K562 (cell line): ENCODE results near the gene UMAD1. TPM values are rescaled to one million over a fixed set of nuclear protein-coding genes. Genes with fewer than 3 reads are reported as not detected.
A peak's percentile ranks its signal among the peaks of the same experiment; 100 is the strongest.

Experiments
- ATAC-seq: fragments of 200-7000 bp; cut with Tn5 transposase; 3 replicates; pipeline ENCODE4 v1.9.1; 2020; ENCODE audit warnings: moderate library complexity
- BruUV-seq: library from RNA; stranded (reverse); fragments of 400-500 nt; replicated peaks from 2 replicates; lab custom pipeline; 2021; lab: Mats Ljungman, UMichigan
- CTCF ChIA-PET: fragments of 300-600 bp; formaldehyde crosslinking; extraction: SDS; loops from one replicate; lab custom pipeline; 2021; ENCODE audit warnings: low intra/inter-chr PET ratio; lab: Yijun Ruan, JAX
- POLR2A ChIA-PET: fragments of 300-600, 350-650 bp; sonication (Branson Sonifier 250); formaldehyde crosslinking; extraction: SDS; loops from one replicate; lab custom pipeline; 2021; ENCODE audit warnings: antibody characterized with exemption, inconsistent platforms; lab: Yijun Ruan, JAX
- DNase-seq, 4 experiments: peaks; one replicate each; pipeline versions ENCODE4 v3.0.0 to v3.0.0-alpha.2; 2011 to 2018; ENCODE audit warnings: low spot score in 3 of 4, mixed read lengths in 3 of 4; ENCODE audit errors: extremely low read depth in 1 of 4
- FAIRE-seq: peaks from 2 replicates; lab custom pipeline; 2011; peaks lifted over from hg19 to GRCh38; lab: Jason Lieb, UNC
- H2AFZ ChIP-seq: 2 replicates; pipeline ENCODE4 v1.6.0; 2011; ENCODE audit warnings: low read depth, low read length, control low read depth, inconsistent platforms
- H3K27ac ChIP-seq: fragments of 200-600 bp; 3 replicates; pipeline ENCODE4 v1.8.0; 2011; ENCODE audit warnings: low read depth, mild to moderate bottlenecking, control low read depth, inconsistent platforms, low read length, moderate library complexity, mixed read lengths; ENCODE audit errors: extremely low read depth
- H3K27me3 ChIP-seq, 2 experiments: fragments of 300-600 bp in 1 of 2; 2 replicates in 1 of 2; 3 replicates in 1 of 2; pipeline versions ENCODE4 v1.6.0 to v1.8.0; 2011; ENCODE audit warnings: inconsistent platforms in 2 of 2, low read length in 2 of 2, mild to moderate bottlenecking in 1 of 2, mixed read lengths in 1 of 2, moderate library complexity in 1 of 2; ENCODE audit not compliant: control insufficient read depth in 2 of 2, insufficient read depth in 2 of 2
- H3K36me3 ChIP-seq: fragments of 300-600 bp; 3 replicates; pipeline ENCODE4 v1.8.0; 2011; ENCODE audit warnings: mild to moderate bottlenecking, low read length, inconsistent platforms; ENCODE audit not compliant: control insufficient read depth, insufficient read depth
- H3K4me1 ChIP-seq, 2 experiments: fragments of 200-600 bp in 1 of 2; replicated peaks in 1 of 2; 2 replicates in 1 of 2; 3 replicates in 1 of 2; pipeline versions ENCODE4 v1.5.1 to v1.8.0; 2011; ENCODE audit warnings: inconsistent platforms in 2 of 2, low read length in 2 of 2, mild to moderate bottlenecking in 1 of 2, mixed read lengths in 1 of 2, moderate library complexity in 1 of 2; ENCODE audit not compliant: control insufficient read depth in 2 of 2, insufficient read depth in 2 of 2
- H3K4me2 ChIP-seq: 2 replicates; pipeline ENCODE4 v1.6.1; 2011; ENCODE audit warnings: low read length, control low read depth, inconsistent platforms, mixed read lengths; ENCODE audit not compliant: insufficient read depth
- H3K4me3 ChIP-seq: fragments of 200-600 bp; sonication (generic), shearing (Covaris generic); 2 replicates; pipeline ENCODE4 v1.5.1; 2016; ENCODE audit warnings: control low read depth, inconsistent platforms
- H3K79me2 ChIP-seq: fragments of 200-600 bp; 3 replicates; pipeline ENCODE4 v1.8.0; 2011; ENCODE audit warnings: low read length, inconsistent platforms; ENCODE audit not compliant: control insufficient read depth, insufficient read depth
- H3K9ac ChIP-seq, 2 experiments: 2 replicates each; pipeline versions ENCODE4 v1.6.0 to v1.6.1; 2011; ENCODE audit warnings: low read depth in 2 of 2, low read length in 2 of 2, control low read depth in 1 of 2, inconsistent platforms in 1 of 2, mild to moderate bottlenecking in 1 of 2, mixed read lengths in 1 of 2; ENCODE audit not compliant: insufficient read depth in 1 of 2
- H3K9me1 ChIP-seq: one replicate; pipeline ENCODE4 v1.6.0; 2011; ENCODE audit warnings: inconsistent platforms, mild to moderate bottlenecking, low read length, moderate library complexity; ENCODE audit not compliant: control insufficient read depth, insufficient read depth
- H3K9me3 ChIP-seq: replicated peaks from 2 replicates; pipeline ENCODE4 v1.5.1; 2011; ENCODE audit warnings: low read depth, low read length, inconsistent platforms; ENCODE audit not compliant: control insufficient read depth, insufficient read depth
- H4K20me1 ChIP-seq: replicated peaks from 2 replicates; pipeline ENCODE4 v1.6.1; 2011; ENCODE audit warnings: low read length, inconsistent platforms, mixed read lengths; ENCODE audit not compliant: control insufficient read depth, insufficient read depth
- ASH1L ChIP-seq: fragments of 450-650 bp; IDR thresholded peaks from 2 replicates; pipeline ENCODE4 v1.6.1; 2018; ENCODE audit warnings: borderline replicate concordance, mild to moderate bottlenecking, low read depth; ENCODE audit not compliant: partially characterized antibody
- ETV1 ChIP-seq: fragments of 450-650 bp; conservative IDR thresholded peaks from 2 replicates; pipeline ENCODE4 v1.6.1; 2016; ENCODE audit warnings: missing genetic modification characterization, control low read depth, low read depth, missing compliant biosample characterization
- GTF2E2 ChIP-seq: fragments of 200-800 bp; sonication (Bioruptor generic); IDR thresholded peaks from 2 replicates; pipeline ENCODE4 v1.6.1; 2016; ENCODE audit warnings: missing genetic modification characterization, missing compliant biosample characterization
- GTF2F1 ChIP-seq: IDR thresholded peaks from 2 replicates; pipeline ENCODE4 v1.6.1; 2011; ENCODE audit warnings: low read depth, low read length, improper control_type of control experiment
- HOXB6 ChIP-seq: fragments of 250-450 bp; sonication (Bioruptor Pico); IDR thresholded peaks from 2 replicates; pipeline ENCODE4 v1.5.1; 2022; ENCODE audit warnings: mild to moderate bottlenecking, borderline replicate concordance
- MEF2D ChIP-seq: conservative IDR thresholded peaks from 2 replicates; pipeline ENCODE4 v1.6.1; 2016; ENCODE audit warnings: low read depth, missing genetic modification characterization, missing compliant biosample characterization
- MEIS2 ChIP-seq: fragments of 450-650 bp; IDR thresholded peaks from 2 replicates; pipeline ENCODE4 v1.6.1; 2014; ENCODE audit warnings: mild to moderate bottlenecking; ENCODE audit not compliant: partially characterized antibody
- PTRF ChIP-seq: fragments of 450-650 bp; IDR thresholded peaks from 2 replicates; pipeline ENCODE4 v1.6.1; 2016; ENCODE audit warnings: mild to moderate bottlenecking, missing genetic modification characterization, missing compliant biosample characterization
- ZNF696 ChIP-seq: fragments of 250-450 bp; sonication (Bioruptor Pico); conservative IDR thresholded peaks from 2 replicates; pipeline ENCODE4 v1.4.0; 2020; ENCODE audit warnings: mild to moderate bottlenecking, moderate library complexity
- WGBS: fragments of 100-300 bp; shearing (Covaris generic); methylation state at CpG from one replicate; pipeline ENCODE4 v1.1.6; 2016; ENCODE audit warnings: low coverage, mixed read lengths; ENCODE audit not compliant: insufficient coverage; ENCODE audit errors: missing lambda C conversion rate; 5-methylcytosine and 5-hydroxymethylcytosine counted together
- in situ Hi-C: fragments of 300-500 bp; cut with MboI; formaldehyde crosslinking; loops from 4 replicates; pipeline ENCODE4 v1.15.0; 2018; ENCODE audit warnings: inconsistent platforms, mixed read lengths
- intact Hi-C: fragments of 100-400 bp; cut with micrococcal nuclease; formaldehyde crosslinking; loops from 2 replicates; pipeline ENCODE4 v1.14.2; 2022
- polyA plus RNA-seq, 8 experiments: library from polyadenylated mRNA; depleted of rRNA in 4 of 8; stranded (reverse) in 5 of 8; unstranded in 3 of 8; fragments of >200 nt; fragmentation: Nextera tagmentation in 2 of 8; fragmentation: Illumina TruSeq in 1 of 8; extraction: Ambion mirVana in 2 of 8; extraction: Trizol in 1 of 8; gene quantifications; 2 replicates each; pipeline versions ENCODE4 v1.2.1 to v1.2.3, GENCODE V29; 2011 to 2014; ENCODE audit warnings: inconsistent platforms in 1 of 8, missing spikeins in 1 of 8
- total RNA-seq, 7 experiments: library from RNA; depleted of rRNA in 6 of 7; stranded (reverse); fragments of >200 nt in 6 of 7; fragmentation: Illumina TruSeq in 2 of 7; extraction: Trizol in 2 of 7; gene quantifications; 2 replicates each; pipeline versions ENCODE4 v1.2.1 to v1.2.3, GENCODE V29; 2011 to 2021; ENCODE audit warnings: low replicate concordance in 1 of 7
- TF ChIP-seq, protein P1 (sequence below): fragments of 200-800 bp; sonication (Bioruptor generic); IDR thresholded peaks from 2 replicates; pipeline ENCODE4 v1.6.1; 2017; ENCODE audit warnings: missing genetic modification characterization, missing compliant biosample characterization
- TF ChIP-seq, protein P2 (sequence below): sonication (generic); formaldehyde crosslinking; IDR thresholded peaks from 2 replicates; pipeline ENCODE4 v1.9.0; 2022; ENCODE audit warnings: mild to moderate bottlenecking, missing genetic modification reagents
- TF ChIP-seq, protein P3 (sequence below): fragments of 250-450 bp; sonication (Bioruptor Pico); IDR thresholded peaks from 2 replicates; pipeline ENCODE4 v1.4.0; 2020; ENCODE audit warnings: mild to moderate bottlenecking, moderate library complexity
- TF ChIP-seq, protein P4 (sequence below): sonication (generic); IDR thresholded peaks from 2 replicates; pipeline ENCODE4 v1.6.1; 2016

Gene UMAD1
- total and polyA plus RNA-seq, 9 of the 15 experiments (the other 6 are each of a cell fraction or from before 2014, with no cell fraction given): 9.0 to 26.7 (median 13.3) TPM

DNA sequence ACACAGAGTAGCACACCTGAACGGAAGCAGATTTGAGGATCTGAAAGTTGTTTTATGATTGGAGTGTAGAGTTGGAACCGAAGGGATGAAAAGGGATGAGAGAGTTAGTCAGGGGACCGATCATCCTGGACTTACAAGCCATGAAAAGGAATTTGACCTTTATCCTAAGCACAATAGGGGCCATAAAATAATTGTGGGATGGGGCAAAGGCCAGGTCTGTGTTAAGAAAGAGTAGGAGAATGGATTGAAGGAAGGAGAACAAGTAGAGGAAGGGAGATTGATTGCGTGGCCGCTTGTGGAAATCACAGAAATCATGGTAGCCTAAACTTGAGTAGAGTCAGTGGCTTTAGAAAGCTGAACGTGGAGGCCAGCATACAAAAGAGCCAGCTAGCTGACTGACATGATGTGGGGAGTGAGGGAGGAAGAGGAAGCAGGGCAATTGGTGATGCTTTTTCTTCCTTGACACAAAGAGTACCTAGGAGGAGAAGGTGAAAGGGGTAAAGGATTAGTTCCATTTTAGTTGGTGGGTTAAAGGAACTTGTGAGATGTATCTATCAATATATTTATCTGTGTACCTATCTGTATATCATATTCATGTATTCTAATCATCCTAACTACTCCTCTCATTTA is 144.9 kb downstream of the UMAD1 start (continued):
- TF ChIP-seq, protein P1, sequence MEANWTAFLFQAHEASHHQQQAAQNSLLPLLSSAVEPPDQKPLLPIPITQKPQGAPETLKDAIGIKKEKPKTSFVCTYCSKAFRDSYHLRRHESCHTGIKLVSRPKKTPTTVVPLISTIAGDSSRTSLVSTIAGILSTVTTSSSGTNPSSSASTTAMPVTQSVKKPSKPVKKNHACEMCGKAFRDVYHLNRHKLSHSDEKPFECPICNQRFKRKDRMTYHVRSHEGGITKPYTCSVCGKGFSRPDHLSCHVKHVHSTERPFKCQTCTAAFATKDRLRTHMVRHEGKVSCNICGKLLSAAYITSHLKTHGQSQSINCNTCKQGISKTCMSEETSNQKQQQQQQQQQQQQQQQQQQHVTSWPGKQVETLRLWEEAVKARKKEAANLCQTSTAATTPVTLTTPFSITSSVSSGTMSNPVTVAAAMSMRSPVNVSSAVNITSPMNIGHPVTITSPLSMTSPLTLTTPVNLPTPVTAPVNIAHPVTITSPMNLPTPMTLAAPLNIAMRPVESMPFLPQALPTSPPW (CRISPR knock-in tag): no peak
- TF ChIP-seq, protein P2, sequence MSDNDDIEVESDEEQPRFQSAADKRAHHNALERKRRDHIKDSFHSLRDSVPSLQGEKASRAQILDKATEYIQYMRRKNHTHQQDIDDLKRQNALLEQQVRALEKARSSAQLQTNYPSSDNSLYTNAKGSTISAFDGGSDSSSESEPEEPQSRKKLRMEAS (CRISPR knock-in tag): no peak
- TF ChIP-seq ASH1L: no peak
- TF ChIP-seq HOXB6: no peak
- no peak for TF ChIP-seq MEF2D (tag)
- TF ChIP-seq GTF2F1: no peak
- no peak for TF ChIP-seq GTF2E2
- TF ChIP-seq ZNF696 (CRISPR knock-in tag): no peak
- no peak for TF ChIP-seq PTRF (tag)

DNA sequence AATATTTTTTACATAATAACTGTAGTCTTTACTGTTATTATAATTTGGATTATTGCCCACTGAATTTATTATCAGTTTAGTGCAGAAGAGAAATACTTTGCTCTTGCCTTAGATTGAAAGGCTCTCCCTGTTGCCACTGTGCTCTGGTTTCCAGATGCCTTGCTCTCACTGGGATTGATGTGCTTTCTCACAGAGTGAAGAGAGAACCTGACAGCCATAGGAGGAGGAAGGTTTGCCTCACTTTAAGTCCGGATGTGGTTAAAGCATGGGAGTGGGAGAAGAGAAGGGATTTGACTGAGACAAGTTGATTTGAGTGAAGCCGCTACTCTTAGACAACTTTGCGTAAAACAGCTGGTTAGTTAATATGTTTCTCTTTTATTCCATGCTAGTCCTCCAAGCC is 146.0 kb downstream of the UMAD1 start:
- Histone ChIP-seq H4K20me1 (no peaks in the 10 kb centered on the region; the same call in 1 of the 2 replicates), H3K79me2 (no peaks in the 10 kb centered on the region), H3K4me1 (no peaks in the 10 kb centered on the region), H3K4me3 (no peak overlapping the region), H3K4me2 (no peak overlapping the region), H3K27ac (no peak overlapping the region), H3K36me3 (no peaks in the 10 kb centered on the region), H2AFZ (no peak overlapping the region), H3K9me3 (no peaks in the 10 kb centered on the region), H3K9ac (no peak overlapping the region), H3K27me3 (no peaks in the 10 kb centered on the region), H3K9me1 (no peaks in the 10 kb centered on the region)
- intact Hi-C loops (no loop called here), in situ Hi-C loops (no loop called here)
- no peak for ATAC-seq
- no peak for FAIRE-seq
- ChIA-PET CTCF (no interaction called here), POLR2A (interaction anchor here (1.1 kb wide), 1 partner anchor 21 kb away, joined by 3 read pairs; no protein-coding TSS in a partner anchor)
- 36% methylated on average over 3 of the region's 3 CpGs for WGBS
- peak in 1 of 4 experiments; percentile 12 for DNase-seq
- BruUV-seq: no TSS peak
- TF ChIP-seq, protein P3, sequence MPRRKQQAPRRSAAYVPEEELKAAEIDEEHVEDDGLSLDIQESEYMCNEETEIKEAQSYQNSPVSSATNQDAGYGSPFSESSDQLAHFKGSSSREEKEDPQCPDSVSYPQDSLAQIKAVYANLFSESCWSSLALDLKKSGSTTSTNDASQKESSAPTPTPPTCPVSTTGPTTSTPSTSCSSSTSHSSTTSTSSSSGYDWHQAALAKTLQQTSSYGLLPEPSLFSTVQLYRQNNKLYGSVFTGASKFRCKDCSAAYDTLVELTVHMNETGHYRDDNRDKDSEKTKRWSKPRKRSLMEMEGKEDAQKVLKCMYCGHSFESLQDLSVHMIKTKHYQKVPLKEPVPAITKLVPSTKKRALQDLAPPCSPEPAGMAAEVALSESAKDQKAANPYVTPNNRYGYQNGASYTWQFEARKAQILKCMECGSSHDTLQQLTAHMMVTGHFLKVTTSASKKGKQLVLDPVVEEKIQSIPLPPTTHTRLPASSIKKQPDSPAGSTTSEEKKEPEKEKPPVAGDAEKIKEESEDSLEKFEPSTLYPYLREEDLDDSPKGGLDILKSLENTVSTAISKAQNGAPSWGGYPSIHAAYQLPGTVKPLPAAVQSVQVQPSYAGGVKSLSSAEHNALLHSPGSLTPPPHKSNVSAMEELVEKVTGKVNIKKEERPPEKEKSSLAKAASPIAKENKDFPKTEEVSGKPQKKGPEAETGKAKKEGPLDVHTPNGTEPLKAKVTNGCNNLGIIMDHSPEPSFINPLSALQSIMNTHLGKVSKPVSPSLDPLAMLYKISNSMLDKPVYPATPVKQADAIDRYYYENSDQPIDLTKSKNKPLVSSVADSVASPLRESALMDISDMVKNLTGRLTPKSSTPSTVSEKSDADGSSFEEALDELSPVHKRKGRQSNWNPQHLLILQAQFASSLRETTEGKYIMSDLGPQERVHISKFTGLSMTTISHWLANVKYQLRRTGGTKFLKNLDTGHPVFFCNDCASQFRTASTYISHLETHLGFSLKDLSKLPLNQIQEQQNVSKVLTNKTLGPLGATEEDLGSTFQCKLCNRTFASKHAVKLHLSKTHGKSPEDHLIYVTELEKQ: no peak
- TF ChIP-seq, protein P4, sequence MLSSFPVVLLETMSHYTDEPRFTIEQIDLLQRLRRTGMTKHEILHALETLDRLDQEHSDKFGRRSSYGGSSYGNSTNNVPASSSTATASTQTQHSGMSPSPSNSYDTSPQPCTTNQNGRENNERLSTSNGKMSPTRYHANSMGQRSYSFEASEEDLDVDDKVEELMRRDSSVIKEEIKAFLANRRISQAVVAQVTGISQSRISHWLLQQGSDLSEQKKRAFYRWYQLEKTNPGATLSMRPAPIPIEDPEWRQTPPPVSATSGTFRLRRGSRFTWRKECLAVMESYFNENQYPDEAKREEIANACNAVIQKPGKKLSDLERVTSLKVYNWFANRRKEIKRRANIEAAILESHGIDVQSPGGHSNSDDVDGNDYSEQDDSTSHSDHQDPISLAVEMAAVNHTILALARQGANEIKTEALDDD: peak; percentile 43; the same call in 1 of the 2 replicates
- TF ChIP-seq MEIS2 (peak; percentile 26), ETV1 (peak; percentile 39; the same call in 1 of the 2 replicates)
